GM12873 (cell line): ENCODE data around the gene PTPRE.

ENCODE experiments used
- TF ChIP-seq, protein P1 (sequence below): IDR thresholded peaks from 2 replicates; pipeline ENCODE4 v1.5.1; 2012; ENCODE audit warnings: low read depth, mild to moderate bottlenecking, moderate library complexity, low read length, control low read depth; ENCODE audit not compliant: insufficient read depth; ENCODE audit errors: missing control alignments

PTPRE gene

DNA sequence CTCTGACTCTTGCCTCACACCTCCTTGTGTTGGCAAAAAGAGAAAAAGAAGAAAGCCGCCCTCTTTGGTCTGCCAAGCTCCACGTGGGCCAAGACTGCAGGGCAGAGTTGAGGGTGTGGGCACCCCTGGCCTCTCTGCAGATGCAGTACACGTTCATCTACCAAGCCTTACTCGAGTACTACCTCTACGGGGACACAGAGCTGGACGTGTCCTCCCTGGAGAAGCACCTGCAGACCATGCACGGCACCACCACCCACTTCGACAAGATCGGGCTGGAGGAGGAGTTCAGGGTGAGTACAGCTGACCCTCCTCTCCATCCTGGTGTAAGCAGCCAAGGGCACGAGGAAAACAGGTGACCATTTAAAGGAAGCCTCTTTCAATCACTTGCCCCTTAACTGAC lies 163.3 kb downstream of the PTPRE start:
- TF ChIP-seq, protein P1, sequence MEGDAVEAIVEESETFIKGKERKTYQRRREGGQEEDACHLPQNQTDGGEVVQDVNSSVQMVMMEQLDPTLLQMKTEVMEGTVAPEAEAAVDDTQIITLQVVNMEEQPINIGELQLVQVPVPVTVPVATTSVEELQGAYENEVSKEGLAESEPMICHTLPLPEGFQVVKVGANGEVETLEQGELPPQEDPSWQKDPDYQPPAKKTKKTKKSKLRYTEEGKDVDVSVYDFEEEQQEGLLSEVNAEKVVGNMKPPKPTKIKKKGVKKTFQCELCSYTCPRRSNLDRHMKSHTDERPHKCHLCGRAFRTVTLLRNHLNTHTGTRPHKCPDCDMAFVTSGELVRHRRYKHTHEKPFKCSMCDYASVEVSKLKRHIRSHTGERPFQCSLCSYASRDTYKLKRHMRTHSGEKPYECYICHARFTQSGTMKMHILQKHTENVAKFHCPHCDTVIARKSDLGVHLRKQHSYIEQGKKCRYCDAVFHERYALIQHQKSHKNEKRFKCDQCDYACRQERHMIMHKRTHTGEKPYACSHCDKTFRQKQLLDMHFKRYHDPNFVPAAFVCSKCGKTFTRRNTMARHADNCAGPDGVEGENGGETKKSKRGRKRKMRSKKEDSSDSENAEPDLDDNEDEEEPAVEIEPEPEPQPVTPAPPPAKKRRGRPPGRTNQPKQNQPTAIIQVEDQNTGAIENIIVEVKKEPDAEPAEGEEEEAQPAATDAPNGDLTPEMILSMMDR, result no peak

DNA sequence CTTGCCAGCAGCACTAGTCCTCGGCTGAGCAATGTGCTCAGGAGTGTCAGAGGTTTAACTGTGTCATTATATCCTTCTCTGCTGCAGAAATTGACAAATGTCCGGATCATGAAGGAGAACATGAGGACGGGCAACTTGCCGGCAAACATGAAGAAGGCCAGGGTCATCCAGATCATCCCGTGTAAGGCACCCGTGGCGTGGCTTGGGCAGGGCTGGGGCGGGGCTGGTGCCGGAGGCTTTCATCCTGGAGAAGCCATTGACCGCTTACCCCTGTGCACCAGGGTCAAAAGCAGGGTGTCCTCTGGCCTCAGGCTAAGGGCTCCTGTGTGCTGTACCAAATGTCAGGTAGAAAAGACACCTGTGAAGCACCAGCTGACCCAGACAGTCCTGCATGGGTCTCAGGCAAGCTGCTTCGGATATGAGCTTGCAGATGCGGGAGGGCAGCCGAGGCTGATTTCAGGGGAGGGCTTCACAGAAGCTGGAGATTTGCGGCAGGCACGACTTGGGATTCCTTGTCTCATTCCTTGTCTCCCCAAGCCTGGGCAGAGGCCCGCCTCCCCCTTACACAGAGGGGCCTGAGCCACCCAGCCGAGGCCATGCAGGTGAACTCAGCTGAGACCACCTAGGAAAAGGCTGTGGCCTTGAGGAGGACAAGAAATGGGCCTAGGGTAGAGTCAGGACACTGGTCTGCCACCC lies 164.0 kb downstream of the PTPRE start:
- TF ChIP-seq, protein P1, result no peak

DNA sequence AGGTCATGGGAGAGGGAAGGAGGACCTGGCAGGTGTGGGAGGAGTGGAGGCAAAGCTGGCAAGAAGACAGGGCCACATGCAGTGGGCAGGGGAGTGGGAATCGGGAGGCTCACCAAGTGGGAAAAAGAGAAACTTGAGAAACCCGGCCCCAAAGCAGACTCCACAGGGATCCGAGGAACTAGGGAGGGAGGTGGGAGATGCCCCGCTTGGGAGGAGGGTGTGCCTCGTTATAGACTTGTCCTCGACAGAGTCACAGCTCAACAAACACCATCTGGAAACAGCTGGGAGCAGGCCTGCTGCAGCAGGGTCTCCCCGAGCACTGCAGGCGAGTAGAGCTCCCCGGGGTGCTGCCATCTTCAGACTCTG lies 164.5 kb downstream of the PTPRE start:
- TF ChIP-seq, protein P1, result no peak

DNA sequence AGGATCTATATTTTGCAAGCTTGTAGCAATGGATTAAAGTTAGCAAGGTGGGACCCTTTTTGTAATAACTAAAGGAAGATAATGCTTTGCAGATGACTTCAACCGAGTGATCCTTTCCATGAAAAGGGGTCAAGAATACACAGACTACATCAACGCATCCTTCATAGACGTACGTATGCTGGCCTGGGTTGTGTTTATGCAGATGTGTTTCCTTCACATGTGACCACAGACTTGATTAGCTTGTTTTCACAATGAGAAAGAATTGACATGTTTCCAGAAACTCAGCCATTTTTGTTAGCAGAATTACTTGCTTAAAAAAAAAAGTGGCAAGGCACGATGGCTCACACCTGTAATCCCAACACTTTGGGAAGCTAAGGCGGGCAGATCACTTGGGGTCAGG lies 165.1 kb downstream of the PTPRE start:
- TF ChIP-seq, protein P1, result no peak

DNA sequence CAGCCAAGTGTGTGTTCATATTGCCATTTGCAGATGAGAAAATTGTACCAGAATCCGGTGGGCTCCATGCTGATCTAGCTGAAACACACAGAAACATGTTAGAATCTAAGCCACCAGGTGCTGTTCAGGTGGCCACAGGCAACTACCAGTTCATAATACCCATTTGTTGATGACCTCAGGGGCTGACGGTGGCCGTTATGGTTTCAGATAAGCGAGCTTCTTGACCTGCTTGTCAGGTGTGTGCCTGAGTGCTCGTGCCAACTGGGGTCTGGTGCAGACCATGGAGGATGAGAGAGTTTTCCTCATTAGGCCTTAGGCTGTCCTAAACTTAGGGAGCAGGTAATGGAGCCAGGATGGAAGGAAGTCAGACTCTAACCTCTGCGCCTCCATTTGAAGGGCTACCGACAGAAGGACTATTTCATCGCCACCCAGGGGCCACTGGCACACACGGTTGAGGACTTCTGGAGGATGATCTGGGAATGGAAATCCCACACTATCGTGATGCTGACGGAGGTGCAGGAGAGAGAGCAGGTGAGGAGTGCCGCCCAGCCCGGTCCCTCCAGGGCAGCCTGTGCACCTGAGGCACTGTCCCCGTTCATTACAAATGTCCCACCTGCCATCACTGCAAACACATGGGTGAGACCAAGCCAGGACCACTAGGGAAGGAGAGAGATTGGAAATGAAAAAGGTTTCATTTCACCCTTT lies 166.2 kb downstream of the PTPRE start:
- TF ChIP-seq, protein P1, result no peak

DNA sequence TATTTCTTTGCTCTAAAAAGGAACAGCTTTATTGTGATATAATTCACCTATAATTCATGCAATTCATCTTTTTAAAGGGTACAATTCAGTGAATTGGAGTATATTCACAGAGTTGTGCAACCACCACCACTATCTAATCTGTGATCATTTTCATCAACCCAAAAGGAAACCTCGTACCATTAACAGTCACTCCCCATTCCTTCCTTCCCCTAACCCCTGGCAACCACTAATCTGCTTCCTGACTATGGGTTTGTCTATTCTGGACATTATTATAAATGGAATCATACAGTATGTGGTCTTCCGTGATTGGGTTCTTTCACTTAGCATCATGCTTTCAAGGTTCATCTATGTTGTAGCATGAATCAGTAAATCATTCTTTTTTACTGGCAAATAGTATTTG lies 167.0 kb downstream of the PTPRE start:
- TF ChIP-seq, protein P1, result no peak

DNA sequence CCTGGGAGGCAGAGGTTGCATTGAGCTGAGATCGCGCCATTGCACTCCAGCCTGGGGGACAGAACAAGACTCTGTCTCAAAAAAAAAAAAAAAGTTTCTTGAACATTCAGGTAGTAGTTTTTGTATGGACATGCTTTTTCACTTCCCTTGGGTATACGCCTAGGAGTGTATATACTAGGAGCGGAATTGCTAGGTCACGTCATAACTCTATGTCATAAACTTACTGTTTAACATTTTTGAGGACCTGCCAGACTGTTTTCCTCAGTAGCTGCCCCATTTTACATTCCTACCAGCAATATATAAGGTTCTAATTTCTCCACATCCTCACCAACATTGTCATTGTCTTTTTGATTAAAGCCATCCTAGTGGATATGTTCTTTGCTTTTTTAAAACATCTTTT lies 167.7 kb downstream of the PTPRE start:
- TF ChIP-seq, protein P1, result no peak
